Measurements from ENCODE around the gene TANC2. TPM values are rescaled to one million over a fixed set of nuclear protein-coding genes. Genes with fewer than 3 reads are reported as not detected.

TANC2 gene
- total RNA-seq, 1 experiment from 2014 or later, result 53.2 TPM

DNA sequence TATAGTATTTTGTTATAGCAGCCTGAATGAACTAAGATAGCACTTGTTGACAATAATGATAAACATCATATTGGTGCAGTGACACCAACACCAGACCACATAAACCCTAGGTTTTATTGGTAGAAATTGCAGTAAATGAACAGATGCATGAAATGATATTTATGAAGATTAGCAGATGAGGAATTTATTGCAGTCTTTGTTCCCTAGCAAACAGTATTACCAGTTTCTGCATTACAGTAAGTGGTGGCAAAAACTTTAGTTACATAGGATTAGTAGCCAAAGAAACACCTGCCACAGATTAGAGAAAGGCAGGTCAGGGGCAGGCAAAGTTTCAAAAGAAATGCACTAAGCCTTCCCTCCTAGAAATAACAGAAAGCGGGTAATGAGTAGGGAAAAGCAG, 17.7 kb upstream of the TANC2 start (continued):
- no peak for TF ChIP-seq POLR2AphosphoS5 (IDR thresholded peaks at IDR 0.05; ENCODE audit: low read depth, low read length)
- TF ChIP-seq EGR1 (IDR thresholded peaks at IDR 0.05; ENCODE audit: low read depth), result no peak
- TF ChIP-seq, protein P1, sequence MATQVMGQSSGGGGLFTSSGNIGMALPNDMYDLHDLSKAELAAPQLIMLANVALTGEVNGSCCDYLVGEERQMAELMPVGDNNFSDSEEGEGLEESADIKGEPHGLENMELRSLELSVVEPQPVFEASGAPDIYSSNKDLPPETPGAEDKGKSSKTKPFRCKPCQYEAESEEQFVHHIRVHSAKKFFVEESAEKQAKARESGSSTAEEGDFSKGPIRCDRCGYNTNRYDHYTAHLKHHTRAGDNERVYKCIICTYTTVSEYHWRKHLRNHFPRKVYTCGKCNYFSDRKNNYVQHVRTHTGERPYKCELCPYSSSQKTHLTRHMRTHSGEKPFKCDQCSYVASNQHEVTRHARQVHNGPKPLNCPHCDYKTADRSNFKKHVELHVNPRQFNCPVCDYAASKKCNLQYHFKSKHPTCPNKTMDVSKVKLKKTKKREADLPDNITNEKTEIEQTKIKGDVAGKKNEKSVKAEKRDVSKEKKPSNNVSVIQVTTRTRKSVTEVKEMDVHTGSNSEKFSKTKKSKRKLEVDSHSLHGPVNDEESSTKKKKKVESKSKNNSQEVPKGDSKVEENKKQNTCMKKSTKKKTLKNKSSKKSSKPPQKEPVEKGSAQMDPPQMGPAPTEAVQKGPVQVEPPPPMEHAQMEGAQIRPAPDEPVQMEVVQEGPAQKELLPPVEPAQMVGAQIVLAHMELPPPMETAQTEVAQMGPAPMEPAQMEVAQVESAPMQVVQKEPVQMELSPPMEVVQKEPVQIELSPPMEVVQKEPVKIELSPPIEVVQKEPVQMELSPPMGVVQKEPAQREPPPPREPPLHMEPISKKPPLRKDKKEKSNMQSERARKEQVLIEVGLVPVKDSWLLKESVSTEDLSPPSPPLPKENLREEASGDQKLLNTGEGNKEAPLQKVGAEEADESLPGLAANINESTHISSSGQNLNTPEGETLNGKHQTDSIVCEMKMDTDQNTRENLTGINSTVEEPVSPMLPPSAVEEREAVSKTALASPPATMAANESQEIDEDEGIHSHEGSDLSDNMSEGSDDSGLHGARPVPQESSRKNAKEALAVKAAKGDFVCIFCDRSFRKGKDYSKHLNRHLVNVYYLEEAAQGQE (IDR thresholded peaks at IDR 0.05; ENCODE audit: low read depth), result no peak
- TF ChIP-seq RAD21 (IDR thresholded peaks at IDR 0.05; ENCODE audit: low read depth), result no peak
- TF ChIP-seq, protein P2, sequence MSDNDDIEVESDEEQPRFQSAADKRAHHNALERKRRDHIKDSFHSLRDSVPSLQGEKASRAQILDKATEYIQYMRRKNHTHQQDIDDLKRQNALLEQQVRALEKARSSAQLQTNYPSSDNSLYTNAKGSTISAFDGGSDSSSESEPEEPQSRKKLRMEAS (IDR thresholded peaks at IDR 0.05), result no peak
- no peak for TF ChIP-seq ZFX (IDR thresholded peaks at IDR 0.05)
- no peak for TF ChIP-seq EZH2phosphoT487 (IDR thresholded peaks at IDR 0.05; ENCODE audit: borderline replicate concordance)

DNA sequence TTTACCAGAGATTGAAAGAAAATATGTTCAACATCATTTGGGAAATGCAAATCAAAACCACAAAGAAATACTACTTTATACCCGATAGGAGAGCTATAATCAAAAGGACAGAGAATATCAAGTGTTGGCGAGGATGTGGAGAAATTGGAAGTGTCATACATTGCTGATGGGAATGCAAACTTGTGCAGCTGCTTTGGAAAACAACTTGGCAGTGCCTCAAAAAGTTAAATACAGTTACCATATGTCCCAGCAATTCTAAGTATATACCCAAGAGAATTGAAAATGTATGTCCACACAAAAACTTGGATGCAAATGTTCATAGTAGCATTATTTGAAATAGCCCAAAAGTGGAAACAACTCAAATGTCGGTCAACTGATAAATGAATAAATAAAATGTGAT, 17.0 kb upstream of the TANC2 start:
- no peak for DNase-seq (ENCODE audit: low read depth, low spot score)
- Histone ChIP-seq H3K9ac (ENCODE audit: low read length) (no peak overlapping the region), H3K4me2 (ENCODE audit: low read length) (no peak overlapping the region), H3K4me1 (ENCODE audit: control insufficient read depth in 1 of 2, insufficient read depth in 2 of 2, low read length in 2 of 2) (peaks cover 13 to 15% of the 10 kb centered on the region in 2 experiments), H3K36me3 (ENCODE audit: control insufficient read depth in 1 of 2, insufficient read depth in 2 of 2, low read length in 2 of 2) (no peaks in the 10 kb centered on the region), H3K9me3 (ENCODE audit: control insufficient read depth in 1 of 2, insufficient read depth in 1 of 2, low read depth in 1 of 2, low read length in 2 of 2) (no peaks in the 10 kb centered on the region), H3K27ac (ENCODE audit: low read depth, low read length) (no peak overlapping the region), H2AFZ (ENCODE audit: low read depth, low read length, poor library complexity, severe bottlenecking) (no peak overlapping the region), H3K27me3 (ENCODE audit: insufficient read depth, low read length) (no peaks in the 10 kb centered on the region), H4K20me1 (ENCODE audit: insufficient read depth) (no peaks in the 10 kb centered on the region), H3K4me3 (replicated peaks in 1 of 2; ENCODE audit: low read depth in 1 of 2, low read length in 2 of 2) (no peak overlapping the region), H3K79me2 (ENCODE audit: insufficient read depth, low read length) (no peaks in the 10 kb centered on the region), H3K9me2 (ENCODE audit: insufficient read depth) (no peaks in the 10 kb centered on the region)
- ChIA-PET POLR2A (no interaction called here), CTCF (no interaction called here), RAD21 (ENCODE audit: low non-redundant PET in 1 of 2, low total read pairs in 2 of 2, uncharacterized antibody in 2 of 2, unreplicated experiment in 2 of 2) (no interaction called here)
- no TSS peak for BruUV-seq (replicated peaks)
- ATAC-seq, result no peak
- intact Hi-C loops (cut with micrococcal nuclease), result no loop called here
- TF ChIP-seq EGR1 (IDR thresholded peaks at IDR 0.05; ENCODE audit: low read depth) (no peak), YY1 (IDR thresholded peaks at IDR 0.05; ENCODE audit: extremely low read depth, insufficient replicate concordance, low read depth, low read length) (no peak), SIN3A (IDR thresholded peaks at IDR 0.05; ENCODE audit: low read depth) (no peak), RAD21 (IDR thresholded peaks at IDR 0.05; ENCODE audit: low read depth) (no peak), SRF (IDR thresholded peaks at IDR 0.05; ENCODE audit: low read depth) (no peak), FOSL1 (IDR thresholded peaks at IDR 0.05; ENCODE audit: low read depth) (no peak), ZNF274 (IDR thresholded peaks at IDR 0.05; ENCODE audit: low read depth, low read length) (no peak), EZH2 (IDR thresholded peaks at IDR 0.05) (no peak), EZH2phosphoT487 (IDR thresholded peaks at IDR 0.05; ENCODE audit: borderline replicate concordance) (no peak), POLR2AphosphoS5 (IDR thresholded peaks at IDR 0.05; ENCODE audit: low read depth, low read length) (no peak)
- TF ChIP-seq, protein P3, sequence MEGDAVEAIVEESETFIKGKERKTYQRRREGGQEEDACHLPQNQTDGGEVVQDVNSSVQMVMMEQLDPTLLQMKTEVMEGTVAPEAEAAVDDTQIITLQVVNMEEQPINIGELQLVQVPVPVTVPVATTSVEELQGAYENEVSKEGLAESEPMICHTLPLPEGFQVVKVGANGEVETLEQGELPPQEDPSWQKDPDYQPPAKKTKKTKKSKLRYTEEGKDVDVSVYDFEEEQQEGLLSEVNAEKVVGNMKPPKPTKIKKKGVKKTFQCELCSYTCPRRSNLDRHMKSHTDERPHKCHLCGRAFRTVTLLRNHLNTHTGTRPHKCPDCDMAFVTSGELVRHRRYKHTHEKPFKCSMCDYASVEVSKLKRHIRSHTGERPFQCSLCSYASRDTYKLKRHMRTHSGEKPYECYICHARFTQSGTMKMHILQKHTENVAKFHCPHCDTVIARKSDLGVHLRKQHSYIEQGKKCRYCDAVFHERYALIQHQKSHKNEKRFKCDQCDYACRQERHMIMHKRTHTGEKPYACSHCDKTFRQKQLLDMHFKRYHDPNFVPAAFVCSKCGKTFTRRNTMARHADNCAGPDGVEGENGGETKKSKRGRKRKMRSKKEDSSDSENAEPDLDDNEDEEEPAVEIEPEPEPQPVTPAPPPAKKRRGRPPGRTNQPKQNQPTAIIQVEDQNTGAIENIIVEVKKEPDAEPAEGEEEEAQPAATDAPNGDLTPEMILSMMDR (IDR thresholded peaks at IDR 0.05 in 2 of 3, conservative IDR thresholded peaks at IDR 0.05 in 1 of 3; ENCODE audit: borderline replicate concordance in 1 of 3, insufficient read depth in 1 of 3, low read depth in 2 of 3, low read length in 2 of 3), result no peak
- TF ChIP-seq, protein P4, sequence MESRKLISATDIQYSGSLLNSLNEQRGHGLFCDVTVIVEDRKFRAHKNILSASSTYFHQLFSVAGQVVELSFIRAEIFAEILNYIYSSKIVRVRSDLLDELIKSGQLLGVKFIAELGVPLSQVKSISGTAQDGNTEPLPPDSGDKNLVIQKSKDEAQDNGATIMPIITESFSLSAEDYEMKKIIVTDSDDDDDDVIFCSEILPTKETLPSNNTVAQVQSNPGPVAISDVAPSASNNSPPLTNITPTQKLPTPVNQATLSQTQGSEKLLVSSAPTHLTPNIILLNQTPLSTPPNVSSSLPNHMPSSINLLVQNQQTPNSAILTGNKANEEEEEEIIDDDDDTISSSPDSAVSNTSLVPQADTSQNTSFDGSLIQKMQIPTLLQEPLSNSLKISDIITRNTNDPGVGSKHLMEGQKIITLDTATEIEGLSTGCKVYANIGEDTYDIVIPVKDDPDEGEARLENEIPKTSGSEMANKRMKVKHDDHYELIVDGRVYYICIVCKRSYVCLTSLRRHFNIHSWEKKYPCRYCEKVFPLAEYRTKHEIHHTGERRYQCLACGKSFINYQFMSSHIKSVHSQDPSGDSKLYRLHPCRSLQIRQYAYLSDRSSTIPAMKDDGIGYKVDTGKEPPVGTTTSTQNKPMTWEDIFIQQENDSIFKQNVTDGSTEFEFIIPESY (IDR thresholded peaks at IDR 0.05; ENCODE audit: extremely low read depth, insufficient replicate concordance, low read length), result no peak

All from HCT116 (cell line).